A204.1 (cell line): ENCODE data around the gene HDGFL3.
"Not testable (repeated sequence)": the region's sequence is repeated elsewhere in the genome, so short reads cannot be mapped to it uniquely, and the experiment has no call there.

Experiments
- FAIRE-seq: peaks from 2 replicates; lab custom pipeline; 2012; peaks lifted over from hg19 to GRCh38; lab: Jason Lieb, UNC

HDGFL3 gene

GRCh38 chr15:83193721-83194120 lies 13.9 kb downstream of the HDGFL3 start:
- no peak for FAIRE-seq

DNA sequence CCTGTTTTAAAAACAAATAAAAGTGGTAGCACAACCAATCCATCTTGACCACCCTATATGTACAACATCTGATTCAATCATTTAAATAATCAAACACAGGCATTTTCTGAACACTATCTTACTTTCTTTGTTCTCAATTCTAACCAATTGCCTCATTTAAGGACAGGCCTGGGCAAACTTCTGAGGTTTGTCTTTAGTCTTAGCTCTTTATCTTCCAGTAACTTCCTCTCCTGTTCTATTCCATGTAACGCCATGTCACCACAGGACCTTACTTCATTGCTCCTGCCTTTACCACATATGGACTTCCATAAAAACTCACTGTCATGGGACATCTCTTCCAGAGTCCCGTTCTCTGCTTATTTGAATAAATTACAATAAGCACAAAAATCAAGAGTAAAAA lies 14.9 kb downstream of the HDGFL3 start:
- no peak for FAIRE-seq

DNA sequence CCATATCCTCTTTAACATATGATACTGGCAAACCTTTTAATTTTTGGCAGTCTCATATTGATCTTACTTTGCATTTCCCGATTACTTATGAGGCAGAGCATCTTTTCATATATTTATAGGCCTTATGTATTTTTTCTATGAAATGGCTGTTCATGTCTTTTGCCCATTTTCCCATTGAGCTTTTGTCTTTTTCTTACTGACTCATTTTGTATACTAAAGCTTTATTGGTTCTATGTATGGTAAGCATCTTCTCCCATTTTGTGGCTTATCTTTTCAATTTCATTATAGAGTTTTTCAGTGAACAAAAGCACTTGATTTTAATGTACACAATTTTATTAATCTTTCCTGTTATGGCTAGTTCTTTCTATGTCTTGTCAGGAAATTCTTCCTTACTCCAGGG lies 17.2 kb downstream of the HDGFL3 start:
- no peak for FAIRE-seq

- no peak for FAIRE-seq
Measured at GRCh38 chr15:83185561-83185960, 22.1 kb downstream of the HDGFL3 start.

DNA sequence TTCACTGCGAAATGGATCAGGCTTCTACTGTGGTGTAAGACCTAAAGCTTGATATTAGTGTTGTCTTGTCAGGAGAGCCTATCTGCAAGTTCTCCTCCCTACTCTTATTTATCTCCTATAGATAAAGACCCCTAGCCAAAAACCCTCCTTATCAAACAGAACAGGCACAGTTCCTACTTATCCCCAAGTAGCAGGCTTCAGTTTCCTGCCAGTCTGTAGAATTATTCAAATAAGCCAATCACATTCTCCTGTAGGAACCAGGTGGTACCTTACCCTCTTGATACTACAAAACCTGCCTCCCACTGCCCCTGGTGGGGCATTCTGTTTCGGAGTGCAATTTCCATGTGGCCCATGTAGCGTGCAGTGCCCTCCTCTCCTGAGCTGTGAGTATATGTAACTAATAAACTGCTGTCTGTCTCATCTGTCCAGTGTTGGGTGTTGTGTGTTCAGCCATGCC lies 28.7 kb downstream of the HDGFL3 start:
- FAIRE-seq: no peak

DNA sequence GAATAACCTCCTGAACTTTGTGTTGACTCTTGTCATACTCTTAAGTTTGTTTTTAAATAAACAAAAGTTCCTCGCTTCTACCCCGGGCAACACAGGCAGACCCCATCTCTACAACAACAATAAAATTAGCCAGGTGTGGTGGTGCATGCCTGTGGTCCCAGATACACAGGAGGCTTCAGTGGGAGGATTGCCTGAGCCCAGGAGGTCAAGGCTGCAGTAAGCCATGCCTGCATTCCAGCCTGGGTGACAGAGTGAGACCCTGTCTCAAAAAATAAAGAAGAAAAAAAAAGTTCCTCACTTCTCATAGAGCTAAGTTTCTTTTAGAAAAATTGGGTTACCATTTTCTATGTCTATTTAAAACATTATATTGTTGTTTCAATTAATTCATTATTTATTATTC lies 29.2 kb downstream of the HDGFL3 start:
- no peak for FAIRE-seq

GRCh38 chr15:83174891-83175290 lies 32.7 kb downstream of the HDGFL3 start:
- no peak for FAIRE-seq

DNA sequence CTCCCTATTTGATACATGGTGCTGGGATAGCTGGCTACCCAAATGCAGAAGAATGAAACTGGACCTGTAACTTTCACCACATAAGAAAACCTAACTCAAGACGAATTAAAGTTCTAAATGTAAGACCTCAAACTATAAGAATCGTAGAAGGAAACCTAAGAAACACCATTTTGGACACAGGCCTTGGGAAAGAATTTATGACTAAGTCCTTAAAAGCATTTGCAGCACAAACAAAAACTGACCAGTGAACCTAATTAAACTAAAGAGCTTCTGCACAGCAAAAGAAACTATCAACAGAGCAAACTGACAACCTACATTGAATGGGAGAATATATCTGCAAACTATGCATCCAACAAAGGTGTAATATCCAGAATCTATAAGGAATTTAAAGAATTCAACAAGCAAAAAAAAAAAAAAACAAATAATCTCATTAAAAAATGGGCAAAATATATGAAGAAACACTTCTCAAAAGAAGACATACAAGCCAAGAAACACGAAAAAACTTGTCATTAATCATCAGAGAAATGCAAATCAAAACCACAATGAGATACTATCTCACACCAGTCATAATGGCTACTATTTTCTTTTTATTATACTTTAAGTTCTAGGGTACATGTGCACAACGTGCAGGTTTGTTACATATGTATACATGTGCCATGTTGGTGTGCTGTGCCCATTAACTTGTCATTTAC lies 37.0 kb downstream of the HDGFL3 start:
- no peak for FAIRE-seq

GRCh38 chr15:83169576-83169975 lies 38.0 kb downstream of the HDGFL3 start:
- FAIRE-seq: not testable (repeated sequence)

- no peak for FAIRE-seq
Measured at GRCh38 chr15:83166830-83167229, 40.8 kb downstream of the HDGFL3 start.

DNA sequence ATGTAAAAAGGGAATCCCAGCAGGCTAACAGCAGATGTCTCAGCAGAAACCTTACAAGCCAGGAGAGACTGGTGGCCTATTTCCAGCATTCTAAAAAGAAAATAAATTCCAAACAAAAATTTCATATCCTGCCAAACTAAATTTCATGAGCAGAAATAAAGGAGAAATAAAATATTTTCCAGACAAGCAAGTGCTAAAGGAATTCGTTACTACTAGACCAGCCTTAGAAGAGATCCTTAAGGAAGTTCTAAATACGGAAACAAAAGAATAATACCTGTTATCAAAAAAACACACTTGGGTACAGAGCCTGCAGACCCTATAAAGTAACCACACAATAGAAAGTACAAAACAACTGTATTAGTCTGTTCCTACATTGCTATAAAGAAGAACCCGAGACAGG lies 41.4 kb downstream of the HDGFL3 start:
- no peak for FAIRE-seq

- no peak for FAIRE-seq
Measured at GRCh38 chr15:83164771-83165404, 42.7 kb downstream of the HDGFL3 start.

- FAIRE-seq: no peak
Measured at GRCh38 chr15:83164111-83164770, 43.4 kb downstream of the HDGFL3 start.

GRCh38 chr15:83163032-83163431 lies 44.6 kb downstream of the HDGFL3 start:
- FAIRE-seq: no peak

DNA sequence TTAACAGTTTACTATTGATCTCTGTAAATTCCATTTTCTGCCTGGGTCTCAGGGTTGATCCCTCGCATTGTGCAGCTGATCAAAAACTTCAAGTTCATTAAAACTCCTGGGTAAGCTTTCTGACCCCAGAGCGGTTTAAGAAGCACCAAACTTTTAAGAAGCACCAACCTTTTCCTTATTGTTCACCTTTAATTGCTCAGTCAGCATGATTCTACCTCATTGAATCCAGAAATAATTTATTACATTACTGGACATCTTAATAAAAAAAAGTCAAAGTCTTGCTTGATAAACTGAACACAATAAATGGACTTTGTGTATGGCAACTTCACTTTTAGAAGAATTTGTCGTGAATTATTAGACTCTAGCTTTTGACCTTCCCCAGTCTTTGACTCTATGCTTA lies 46.9 kb downstream of the HDGFL3 start:
- FAIRE-seq: no peak

GRCh38 chr15:83158393-83158792 lies 49.2 kb downstream of the HDGFL3 start:
- FAIRE-seq: no peak

DNA sequence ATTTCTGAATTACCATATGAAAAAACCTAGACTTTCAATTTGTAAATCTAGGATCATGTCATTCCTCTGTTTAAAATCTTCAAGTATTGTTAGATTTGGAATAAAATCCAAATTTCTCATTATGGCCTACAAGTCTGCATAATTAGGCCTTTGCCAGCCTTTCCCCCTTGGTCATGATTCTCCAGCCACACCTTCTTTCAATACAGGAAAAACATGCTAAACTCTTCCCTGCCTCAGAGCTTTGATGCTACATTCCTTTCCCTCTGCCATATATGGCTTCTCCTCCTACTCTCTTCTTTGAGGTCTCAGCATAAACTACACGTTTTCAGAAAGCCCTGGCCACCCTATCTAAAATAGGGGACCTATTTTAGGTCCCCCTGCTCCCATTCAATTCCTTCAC lies 51.7 kb downstream of the HDGFL3 start:
- FAIRE-seq: no peak

DNA sequence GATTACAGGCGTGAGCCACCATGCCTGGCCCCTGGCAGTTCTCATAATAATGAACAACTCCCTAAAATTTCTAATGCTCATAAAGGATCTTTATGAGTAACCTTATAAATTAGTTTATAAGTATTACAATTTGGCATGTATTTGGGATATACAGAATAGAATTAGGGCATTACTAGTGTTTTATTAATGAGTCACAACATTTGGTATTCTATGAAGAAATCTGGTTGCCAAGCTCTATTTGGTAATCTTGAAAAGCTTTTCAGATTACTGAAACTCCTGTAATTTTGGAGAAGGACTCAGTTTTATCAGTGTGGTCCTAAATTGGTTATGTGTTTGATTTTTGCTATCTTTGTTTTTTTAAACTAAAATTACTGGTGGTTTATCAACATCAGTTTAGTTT lies 54.3 kb downstream of the HDGFL3 start:
- no peak for FAIRE-seq

GRCh38 chr15:83144771-83145170 lies 62.9 kb downstream of the HDGFL3 start:
- FAIRE-seq: no peak

DNA sequence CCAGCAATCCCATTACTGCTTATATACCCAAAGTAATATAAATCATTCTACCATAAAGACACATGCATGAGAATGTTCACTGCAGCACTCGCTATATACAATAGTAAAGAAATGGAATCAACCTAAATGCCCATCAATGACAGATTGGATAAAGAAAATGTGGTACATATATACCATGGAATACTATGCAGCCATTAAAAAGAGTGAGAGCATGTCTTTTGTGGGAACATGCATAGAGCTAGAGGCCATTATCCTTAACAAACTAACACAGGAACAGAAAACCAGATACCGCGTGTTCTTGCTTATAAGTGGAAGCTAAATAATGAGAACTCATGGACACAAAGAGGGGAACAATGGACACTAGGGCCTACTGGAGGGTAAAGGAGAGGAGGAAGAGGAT lies 65.5 kb downstream of the HDGFL3 start:
- not testable (repeated sequence) for FAIRE-seq

DNA sequence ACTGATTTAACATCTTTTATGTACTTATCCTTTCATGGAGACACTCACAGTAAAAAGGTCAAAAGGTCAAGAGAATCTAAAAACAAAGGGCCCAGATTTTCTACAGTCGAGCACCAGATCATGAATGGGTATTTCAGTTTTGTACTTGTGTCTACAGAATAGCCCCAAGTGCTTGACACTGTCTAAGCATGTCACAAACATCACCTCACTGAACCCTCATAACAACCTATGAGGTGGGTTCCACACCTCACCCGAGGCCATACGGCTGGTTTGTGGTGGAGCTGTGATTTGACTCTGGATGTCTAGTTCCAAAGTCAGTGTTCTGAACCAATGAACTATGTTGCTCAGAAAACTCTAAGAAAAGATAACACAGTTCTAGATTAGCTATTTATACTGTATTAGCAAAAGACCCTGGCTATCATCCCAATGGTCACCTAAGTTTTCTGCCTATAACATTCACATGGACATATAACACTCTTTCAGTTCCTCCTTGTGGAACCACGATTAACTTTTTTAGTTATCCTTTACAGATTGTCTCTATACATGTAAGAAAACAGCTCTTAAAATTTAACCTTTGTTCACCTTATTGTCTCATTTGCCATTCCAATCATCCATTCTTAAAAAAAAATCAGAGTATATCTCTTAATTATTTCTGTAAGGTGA lies 74.6 kb downstream of the HDGFL3 start:
- no peak for FAIRE-seq

DNA sequence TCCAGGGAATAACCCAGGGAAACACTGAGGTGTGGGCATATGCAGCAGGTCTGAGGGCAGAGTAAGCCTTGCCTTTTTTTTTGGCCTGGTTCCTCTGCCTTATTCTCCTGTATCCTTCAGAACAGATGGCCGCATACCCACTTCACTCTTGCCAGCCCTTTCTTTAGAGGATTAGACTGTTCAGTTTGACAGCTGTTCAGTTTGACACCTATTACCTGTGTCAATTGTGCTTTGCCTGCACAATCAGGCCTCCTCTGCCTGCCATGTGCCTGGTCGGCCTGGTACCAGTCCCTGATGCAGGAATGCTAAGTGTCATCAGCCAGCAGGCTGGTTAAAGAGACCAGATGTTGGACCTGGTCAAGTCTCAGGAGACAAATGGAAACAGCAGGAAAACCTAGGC lies 77.8 kb downstream of the HDGFL3 start:
- no peak for FAIRE-seq

DNA sequence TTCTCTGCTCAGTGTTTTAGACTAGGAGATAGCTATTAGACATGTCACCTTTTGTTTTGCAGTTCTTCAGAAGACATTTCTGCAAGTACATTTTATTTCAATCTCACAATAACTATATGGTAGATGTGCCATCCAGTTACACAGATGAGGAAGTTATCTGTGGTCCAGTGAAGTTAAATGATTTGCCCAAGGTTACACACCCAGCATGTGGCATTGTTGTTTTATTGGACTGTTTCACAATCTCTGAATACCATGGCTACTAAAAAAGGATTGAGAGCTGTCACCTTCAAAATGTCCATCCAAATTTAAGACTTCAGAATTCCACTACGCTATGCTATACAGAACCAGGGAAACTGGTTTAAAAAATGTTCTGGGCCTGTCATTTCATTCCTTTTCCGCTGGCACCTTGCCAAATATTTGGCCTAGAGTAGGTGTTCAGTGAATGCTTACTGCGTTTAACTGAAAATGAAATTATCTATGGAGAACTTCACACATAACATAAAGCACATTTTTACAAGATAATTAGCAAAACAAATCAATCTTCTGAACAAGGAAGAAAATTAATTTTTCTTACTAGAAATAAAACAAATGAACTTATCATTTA lies 80.0 kb downstream of the HDGFL3 start:
- FAIRE-seq: no peak
